GM12878 (cell line): Measurements from ENCODE around the gene FAM120AOS. TPM values are rescaled to one million over a fixed set of nuclear protein-coding genes. Genes with fewer than 3 reads are reported as not detected.
A peak's percentile ranks its signal among the peaks of the same experiment; 100 is the strongest.

ENCODE experiments used
- ATAC-seq: fragments of 200-7000 bp; cut with Tn5 transposase; 3 replicates; pipeline ENCODE4 v1.9.1; 2020; ENCODE audit warnings: mild to moderate bottlenecking, moderate library complexity
- BruUV-seq: library from RNA; stranded (reverse); fragments of 400-500 nt; replicated peaks from 2 replicates; lab custom pipeline; 2021; lab: Mats Ljungman, UMichigan
- CTCF ChIA-PET: fragments of 300-600 bp; sonication (Branson Sonifier 250); formaldehyde crosslinking; extraction: SDS; loops from one replicate; lab custom pipeline; 2021; ENCODE audit warnings: inconsistent platforms; lab: Yijun Ruan, JAX
- POLR2A ChIA-PET: fragments of 350-600 bp; formaldehyde crosslinking; extraction: SDS; loops from one replicate; lab custom pipeline; 2021; ENCODE audit warnings: inconsistent platforms; lab: Charles Lee
- RAD21 ChIA-PET: fragments of 300-600 bp; sonication (Branson Sonifier 250); formaldehyde crosslinking; loops from one replicate; lab custom pipeline; 2023; ENCODE audit warnings: antibody characterized with exemption; ENCODE audit not compliant: unreplicated experiment; lab: Charles Lee
- SMC1A ChIA-PET: fragments of 300-600 bp; sonication (Branson Sonifier 250); formaldehyde crosslinking; loops from one replicate; lab custom pipeline; 2023; ENCODE audit not compliant: unreplicated experiment, uncharacterized antibody; lab: Charles Lee
- DNase-seq: peaks from one replicate; pipeline ENCODE4 v3.0.0-alpha.2; 2011; ENCODE audit warnings: low read depth, low spot score
- FAIRE-seq: peaks from 3 replicates; lab custom pipeline; 2011; peaks lifted over from hg19 to GRCh38; lab: Jason Lieb, UNC
- H2AFZ ChIP-seq: 2 replicates; pipeline ENCODE4 v1.6.0; 2011; ENCODE audit warnings: low read depth, low read length, control low read depth; ENCODE audit not compliant: control insufficient read depth
- H3K27ac ChIP-seq: 2 replicates; pipeline ENCODE4 v1.5.1; 2011; ENCODE audit warnings: control low read depth; ENCODE audit not compliant: control insufficient read depth, insufficient read depth
- H3K27me3 ChIP-seq, 2 experiments: replicated peaks in 1 of 2; 2 replicates each; pipeline versions ENCODE4 v1.6.0 to v1.6.1; 2011; ENCODE audit warnings: low read length in 1 of 2; ENCODE audit not compliant: control insufficient read depth in 2 of 2, insufficient read depth in 2 of 2
- H3K36me3 ChIP-seq, 2 experiments: 2 replicates each; pipeline ENCODE4 v1.5.1; 2011; ENCODE audit warnings: low read length in 1 of 2; ENCODE audit not compliant: control insufficient read depth in 2 of 2, insufficient read depth in 2 of 2
- H3K4me1 ChIP-seq: 2 replicates; pipeline ENCODE4 v1.6.1; 2011; ENCODE audit warnings: mild to moderate bottlenecking, low read length, moderate library complexity, mixed read lengths; ENCODE audit not compliant: control insufficient read depth, insufficient read depth
- H3K4me2 ChIP-seq: 2 replicates; pipeline ENCODE4 v1.6.0; 2011; ENCODE audit warnings: control low read depth; ENCODE audit not compliant: control insufficient read depth, insufficient read depth
- H3K4me3 ChIP-seq: fragments of 200-600 bp; sonication (generic); 2 replicates; pipeline ENCODE4 v1.5.1; 2016
- H3K79me2 ChIP-seq: 2 replicates; pipeline ENCODE4 v1.6.0; 2011; ENCODE audit warnings: low read length; ENCODE audit not compliant: control insufficient read depth, insufficient read depth
- H3K9ac ChIP-seq: 2 replicates; pipeline ENCODE4 v1.8.0; 2011; ENCODE audit warnings: low read length, control low read depth, mixed read lengths; ENCODE audit not compliant: control insufficient read depth, insufficient read depth
- H3K9me3 ChIP-seq: replicated peaks from 3 replicates; pipeline ENCODE4 v1.5.1; 2011; ENCODE audit warnings: mild to moderate bottlenecking, low read length; ENCODE audit not compliant: control insufficient read depth, insufficient read depth
- H4K20me1 ChIP-seq: 2 replicates; pipeline ENCODE4 v1.6.0; 2011; ENCODE audit not compliant: control insufficient read depth, insufficient read depth
- SUZ12 ChIP-seq: fragments of 200-600 bp; sonication (generic); IDR thresholded peaks from one replicate; pipeline ENCODE4 v1.6.1; 2018; ENCODE audit warnings: antibody characterized with exemption, mild to moderate bottlenecking; ENCODE audit not compliant: unreplicated experiment
- TAF1 ChIP-seq: IDR thresholded peaks from 2 replicates; pipeline ENCODE4 v1.6.1; 2011; ENCODE audit warnings: mild to moderate bottlenecking, low read depth, low read length, borderline replicate concordance
- ZNF274 ChIP-seq: IDR thresholded peaks from one replicate; pipeline ENCODE4 v1.8.0; 2011; ENCODE audit not compliant: insufficient read length, insufficient read depth
- WGBS: methylation state at CpG from one replicate; pipeline ENCODE4 v1.1.6; 2016; ENCODE audit warnings: low lambda C conversion rate; ENCODE audit not compliant: insufficient replicate concordance, insufficient coverage; ENCODE audit errors: missing lambda C conversion rate; 5-methylcytosine and 5-hydroxymethylcytosine counted together
- in situ Hi-C: fragments of 300-500 bp; cut with MboI; formaldehyde crosslinking; loops from 9 replicates; pipeline ENCODE4 v1.14.3; 2018; ENCODE audit warnings: mixed read lengths
- intact Hi-C: fragments of 100-400 bp; cut with micrococcal nuclease; formaldehyde crosslinking; loops from one replicate; pipeline ENCODE4 v1.14.2; 2022; ENCODE audit not compliant: unreplicated experiment
- polyA plus RNA-seq, 11 experiments: library from polyadenylated mRNA; depleted of rRNA in 4 of 11; unstranded in 6 of 11; stranded (reverse) in 5 of 11; fragments of >200 nt; fragmentation: Nextera tagmentation in 4 of 11; fragmentation: Illumina TruSeq in 1 of 11; extraction: Ambion mirVana in 4 of 11; extraction: Trizol in 1 of 11; gene quantifications; 1 replicate in 1 of 11; 2 replicates in 10 of 11; pipeline versions ENCODE4 v1.2.1 to v1.2.3, GENCODE V29; 2011 to 2016; ENCODE audit warnings: inconsistent platforms in 2 of 11, missing spikeins in 2 of 11, low read depth in 1 of 11
- total RNA-seq, 4 experiments: library from RNA; depleted of rRNA in 3 of 4; stranded (reverse); fragments of >200 nt in 3 of 4; fragmentation: Illumina TruSeq in 1 of 4; extraction: Trizol in 1 of 4; gene quantifications; 2 replicates each; pipeline versions ENCODE4 v1.2.1 to v1.2.3, GENCODE V29; 2013 to 2021
- TF ChIP-seq, protein P1 (sequence below): fragments of 450-650 bp; conservative IDR thresholded peaks from 2 replicates; pipeline ENCODE4 v1.6.1; 2017; ENCODE audit warnings: mild to moderate bottlenecking, moderate library complexity
- TF ChIP-seq, protein P2 (sequence below): IDR thresholded peaks from 2 replicates; pipeline ENCODE4 v1.6.1; 2011; ENCODE audit warnings: borderline replicate concordance, low read depth, mild to moderate bottlenecking, moderate library complexity, low read length; ENCODE audit not compliant: insufficient read depth, poor library complexity, severe bottlenecking
- TF ChIP-seq, protein P3 (sequence below): fragments of 450-650 bp; IDR thresholded peaks from 2 replicates; pipeline ENCODE4 v1.6.1; 2017; ENCODE audit warnings: antibody characterized with exemption, mild to moderate bottlenecking, moderate library complexity

FAM120AOS gene
- total and polyA plus RNA-seq, 10 of the 15 experiments (the other 5 are each of a cell fraction or from before 2014, with no cell fraction given): 15.9 to 55.1 (median 34.6) TPM

DNA sequence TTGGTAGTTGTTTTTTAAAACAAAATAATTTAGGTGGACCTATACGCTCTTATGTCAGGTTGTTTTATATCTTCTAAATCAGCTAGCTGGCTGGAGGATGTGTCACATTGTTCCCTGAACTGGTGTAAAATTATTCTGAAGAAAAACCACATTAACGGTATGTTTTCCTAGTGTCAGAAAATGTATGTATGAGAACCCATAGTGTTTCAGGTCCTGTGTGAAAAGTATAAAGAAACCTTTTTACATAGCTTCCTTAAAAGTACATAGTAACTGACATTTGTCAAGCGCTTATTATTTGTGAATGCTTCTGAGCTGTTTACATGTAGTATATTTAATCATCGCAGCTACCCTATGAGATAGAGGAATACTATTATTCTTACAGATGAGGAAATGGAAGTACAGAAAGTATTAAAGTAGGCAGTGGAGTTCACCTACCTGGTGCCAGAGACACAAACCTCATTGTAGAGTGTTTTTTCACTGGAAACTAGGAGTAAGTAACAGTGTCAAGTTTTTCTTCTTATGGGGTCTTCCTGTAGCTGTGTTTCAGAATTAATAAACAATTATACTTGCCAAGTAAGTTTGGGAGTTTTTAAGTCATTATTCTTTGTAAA lies 10.4 kb upstream of the FAM120AOS start:
- intact Hi-C loops: no loop called here
- SMC1A ChIA-PET: interaction anchor here (0.7 to 4.0 kb wide), 6 partner anchors 10 to 102 kb away, joined by 3 to 34 read pairs (median 9); partner anchors contain the start of gene FAM120AOS
- peak overlapping the region; percentile 49 for H3K4me2 ChIP-seq

DNA sequence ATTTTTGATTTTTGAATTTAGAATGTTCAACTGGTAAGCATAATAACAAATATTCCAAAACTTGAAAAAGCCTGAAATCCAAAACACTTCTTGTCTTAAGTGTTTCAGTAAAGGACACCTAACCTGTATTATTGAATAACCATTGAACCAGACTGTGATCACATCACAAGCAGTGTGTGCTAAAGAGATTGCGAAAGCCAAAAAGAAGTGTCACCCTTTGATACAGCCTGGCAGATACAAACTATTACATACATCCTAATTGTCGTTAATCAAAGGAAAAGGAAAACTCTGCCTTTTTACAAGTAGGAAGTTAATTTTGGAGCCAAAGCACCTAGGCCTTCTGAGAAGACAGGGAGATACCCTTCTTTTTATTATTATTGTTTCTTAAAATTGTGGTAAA lies 8.4 kb upstream of the FAM120AOS start:
- H4K20me1 ChIP-seq: no peaks in the 10 kb centered on the region
- FAIRE-seq (no peak), ATAC-seq (no peak), DNase-seq (no peak)
- RAD21 ChIA-PET: no interaction called here
- H3K27ac ChIP-seq: no peak overlapping the region
- SMC1A ChIA-PET: interaction anchor here (4.0 kb wide), 1 partner anchor 8 kb away, joined by 34 read pairs; the partner anchor contains the start of gene FAM120AOS
- 92% methylated on average over 2 of the region's 2 CpGs for WGBS
- H3K36me3 ChIP-seq: peaks cover 0 to 11% of the 10 kb centered on the region in 2 experiments; a peak in 1 of 4 replicates
- H2AFZ ChIP-seq: no peak overlapping the region
- CTCF ChIA-PET: no interaction called here
- no peaks in the 10 kb centered on the region for H3K27me3 ChIP-seq
- BruUV-seq: no TSS peak
- intact Hi-C loops (no loop called here), in situ Hi-C loops (no loop called here)
- H3K4me3 ChIP-seq: no peak overlapping the region
- H3K9ac ChIP-seq: no peak overlapping the region
- H3K4me2 ChIP-seq: no peak overlapping the region
- POLR2A ChIA-PET: interaction anchor here (5.2 kb wide), 1 partner anchor 9 kb away, joined by 64 read pairs; the partner anchor contains the start of genes FAM120A and FAM120AOS
- no peaks in the 10 kb centered on the region; the same call in 2 of the 3 replicates for H3K9me3 ChIP-seq
- peaks cover 99% of the 10 kb centered on the region for H3K79me2 ChIP-seq
- peaks cover 18% of the 10 kb centered on the region for H3K4me1 ChIP-seq
- TF ChIP-seq, protein P1, sequence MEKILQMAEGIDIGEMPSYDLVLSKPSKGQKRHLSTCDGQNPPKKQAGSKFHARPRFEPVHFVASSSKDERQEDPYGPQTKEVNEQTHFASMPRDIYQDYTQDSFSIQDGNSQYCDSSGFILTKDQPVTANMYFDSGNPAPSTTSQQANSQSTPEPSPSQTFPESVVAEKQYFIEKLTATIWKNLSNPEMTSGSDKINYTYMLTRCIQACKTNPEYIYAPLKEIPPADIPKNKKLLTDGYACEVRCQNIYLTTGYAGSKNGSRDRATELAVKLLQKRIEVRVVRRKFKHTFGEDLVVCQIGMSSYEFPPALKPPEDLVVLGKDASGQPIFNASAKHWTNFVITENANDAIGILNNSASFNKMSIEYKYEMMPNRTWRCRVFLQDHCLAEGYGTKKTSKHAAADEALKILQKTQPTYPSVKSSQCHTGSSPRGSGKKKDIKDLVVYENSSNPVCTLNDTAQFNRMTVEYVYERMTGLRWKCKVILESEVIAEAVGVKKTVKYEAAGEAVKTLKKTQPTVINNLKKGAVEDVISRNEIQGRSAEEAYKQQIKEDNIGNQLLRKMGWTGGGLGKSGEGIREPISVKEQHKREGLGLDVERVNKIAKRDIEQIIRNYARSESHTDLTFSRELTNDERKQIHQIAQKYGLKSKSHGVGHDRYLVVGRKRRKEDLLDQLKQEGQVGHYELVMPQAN: no peak
- TF ChIP-seq ZNF274 (no peak), TAF1 (no peak)
- TF ChIP-seq, protein P2, sequence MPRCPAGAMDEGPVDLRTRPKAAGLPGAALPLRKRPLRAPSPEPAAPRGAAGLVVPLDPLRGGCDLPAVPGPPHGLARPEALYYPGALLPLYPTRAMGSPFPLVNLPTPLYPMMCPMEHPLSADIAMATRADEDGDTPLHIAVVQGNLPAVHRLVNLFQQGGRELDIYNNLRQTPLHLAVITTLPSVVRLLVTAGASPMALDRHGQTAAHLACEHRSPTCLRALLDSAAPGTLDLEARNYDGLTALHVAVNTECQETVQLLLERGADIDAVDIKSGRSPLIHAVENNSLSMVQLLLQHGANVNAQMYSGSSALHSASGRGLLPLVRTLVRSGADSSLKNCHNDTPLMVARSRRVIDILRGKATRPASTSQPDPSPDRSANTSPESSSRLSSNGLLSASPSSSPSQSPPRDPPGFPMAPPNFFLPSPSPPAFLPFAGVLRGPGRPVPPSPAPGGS: no peak
- TF ChIP-seq, protein P3, sequence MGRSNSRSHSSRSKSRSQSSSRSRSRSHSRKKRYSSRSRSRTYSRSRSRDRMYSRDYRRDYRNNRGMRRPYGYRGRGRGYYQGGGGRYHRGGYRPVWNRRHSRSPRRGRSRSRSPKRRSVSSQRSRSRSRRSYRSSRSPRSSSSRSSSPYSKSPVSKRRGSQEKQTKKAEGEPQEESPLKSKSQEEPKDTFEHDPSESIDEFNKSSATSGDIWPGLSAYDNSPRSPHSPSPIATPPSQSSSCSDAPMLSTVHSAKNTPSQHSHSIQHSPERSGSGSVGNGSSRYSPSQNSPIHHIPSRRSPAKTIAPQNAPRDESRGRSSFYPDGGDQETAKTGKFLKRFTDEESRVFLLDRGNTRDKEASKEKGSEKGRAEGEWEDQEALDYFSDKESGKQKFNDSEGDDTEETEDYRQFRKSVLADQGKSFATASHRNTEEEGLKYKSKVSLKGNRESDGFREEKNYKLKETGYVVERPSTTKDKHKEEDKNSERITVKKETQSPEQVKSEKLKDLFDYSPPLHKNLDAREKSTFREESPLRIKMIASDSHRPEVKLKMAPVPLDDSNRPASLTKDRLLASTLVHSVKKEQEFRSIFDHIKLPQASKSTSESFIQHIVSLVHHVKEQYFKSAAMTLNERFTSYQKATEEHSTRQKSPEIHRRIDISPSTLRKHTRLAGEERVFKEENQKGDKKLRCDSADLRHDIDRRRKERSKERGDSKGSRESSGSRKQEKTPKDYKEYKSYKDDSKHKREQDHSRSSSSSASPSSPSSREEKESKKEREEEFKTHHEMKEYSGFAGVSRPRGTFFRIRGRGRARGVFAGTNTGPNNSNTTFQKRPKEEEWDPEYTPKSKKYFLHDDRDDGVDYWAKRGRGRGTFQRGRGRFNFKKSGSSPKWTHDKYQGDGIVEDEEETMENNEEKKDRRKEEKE: no peak

More for the DNA sequence above, 10.4 kb upstream of the FAM120AOS start:
- ChIA-PET RAD21 (interaction anchor here (0.8 to 2.6 kb wide), 6 partner anchors 10 to 103 kb away, joined by 3 to 17 read pairs (median 4); partner anchors contain the start of gene FAM120AOS), POLR2A (interaction anchor here (0.5 to 5.2 kb wide), 3 partner anchors 11 to 676 kb away, joined by 3 to 64 read pairs (median 4); partner anchors contain the start of genes FAM120A and FAM120AOS), CTCF (interaction anchor here (0.6 to 2.8 kb wide), 5 partner anchors 8 to 721 kb away, joined by 3 to 17 read pairs (median 4); partner anchors contain the start of gene FAM120AOS)
- Histone ChIP-seq H3K79me2 (peaks cover 98% of the 10 kb centered on the region), H3K4me3 (no peak overlapping the region), H4K20me1 (no peaks in the 10 kb centered on the region), H3K9ac (no peak overlapping the region; the same call in 1 of the 2 replicates), H3K4me1 (peaks cover 27% of the 10 kb centered on the region), H2AFZ (no peak overlapping the region), H3K9me3 (no peaks in the 10 kb centered on the region; the same call in 2 of the 3 replicates), H3K27ac (peak overlapping the region; percentile 60), H3K36me3 (peaks cover 0 to 11% of the 10 kb centered on the region in 2 experiments; a peak in 1 of 4 replicates)
- in situ Hi-C loops: no loop called here
- 49% methylated on average over 4 of the region's 4 CpGs for WGBS
- FAIRE-seq: no peak
- BruUV-seq: no TSS peak
- no peak for DNase-seq
- ATAC-seq: peak; percentile 37
- no peak for TF ChIP-seq SUZ12
- TF ChIP-seq, all 136 proteins: peak for 0
- H3K27me3 ChIP-seq: no peaks in the 10 kb centered on the region
